Caco-2 (cell line): ENCODE data around the gene CDH6. TPM values are rescaled to one million over a fixed set of nuclear protein-coding genes. Genes with fewer than 3 reads are reported as not detected.

Experiments used
- BruUV-seq: library from RNA; stranded (reverse); fragments of 400-500 nt; replicated peaks from 2 replicates; lab custom pipeline; 2021; lab: Mats Ljungman, UMichigan
- CTCF ChIA-PET: fragments of 300-600 bp; sonication (Branson Sonifier 250); formaldehyde crosslinking; loops from one replicate; lab custom pipeline; 2022; ENCODE audit warnings: antibody characterized with exemption; lab: Charles Lee
- POLR2A ChIA-PET: fragments of 300-600 bp; sonication (Branson Sonifier 250); formaldehyde crosslinking; loops from one replicate; lab custom pipeline; 2022; ENCODE audit warnings: antibody characterized with exemption; lab: Charles Lee
- DNase-seq, 2 experiments: peaks; one replicate each; pipeline versions ENCODE4 v3.0.0 to v3.0.0-alpha.2; 2020 to 2022
- H3K27me3 ChIP-seq: replicated peaks from 2 replicates; pipeline ENCODE4 v1.6.0; 2011; ENCODE audit warnings: low read length; ENCODE audit not compliant: control insufficient read depth, insufficient read depth
- H3K36me3 ChIP-seq: 2 replicates; pipeline ENCODE4 v1.5.1; 2011; ENCODE audit warnings: low read length; ENCODE audit not compliant: control insufficient read depth, insufficient read depth
- H3K4me1 ChIP-seq: fragments of 250-450 bp; sonication (Bioruptor Pico); 2 replicates; pipeline ENCODE4 v1.5.1; 2020; ENCODE audit warnings: mild to moderate bottlenecking
- H3K4me3 ChIP-seq: 2 replicates; pipeline ENCODE4 v1.5.1; 2011; ENCODE audit warnings: low read depth, mild to moderate bottlenecking, control low read depth, low read length
- H3K9me3 ChIP-seq: fragments of 250-450 bp; sonication (Bioruptor Pico); 2 replicates; pipeline ENCODE4 v1.5.1; 2020; ENCODE audit warnings: mild to moderate bottlenecking, moderate library complexity
- H3K27ac Mint-ChIP-seq: one replicate; pipeline ENCODE4 v1.8.0; 2022; ENCODE audit warnings: mixed read lengths; ENCODE audit not compliant: unreplicated experiment
- H3K27me3 Mint-ChIP-seq: one replicate; pipeline ENCODE4 v1.8.0; 2022; ENCODE audit warnings: mixed read lengths; ENCODE audit not compliant: insufficient read depth, unreplicated experiment
- H3K36me3 Mint-ChIP-seq: one replicate; pipeline ENCODE4 v1.8.0; 2022; ENCODE audit warnings: mild to moderate bottlenecking, mixed read lengths; ENCODE audit not compliant: insufficient read depth, unreplicated experiment
- H3K4me1 Mint-ChIP-seq: one replicate; pipeline ENCODE4 v1.8.0; 2022; ENCODE audit warnings: low read depth, mixed read lengths; ENCODE audit not compliant: unreplicated experiment
- H3K4me3 Mint-ChIP-seq: one replicate; pipeline ENCODE4 v1.8.0; 2022; ENCODE audit warnings: mild to moderate bottlenecking, moderate library complexity, mixed read lengths; ENCODE audit not compliant: unreplicated experiment
- H3K9me3 Mint-ChIP-seq: one replicate; pipeline ENCODE4 v1.8.0; 2022; ENCODE audit warnings: mixed read lengths; ENCODE audit not compliant: unreplicated experiment
- CTCF ChIP-seq, 2 experiments: fragments of 200-600 bp in 1 of 2; IDR thresholded peaks; 1 replicate in 1 of 2; 2 replicates in 1 of 2; pipeline versions ENCODE4 v1.5.1 to v1.8.0; 2011 to 2022; ENCODE audit warnings: antibody characterized with exemption in 1 of 2, control low read depth in 1 of 2, inconsistent platforms in 1 of 2, low read depth in 1 of 2, low read length in 1 of 2, mild to moderate bottlenecking in 1 of 2, moderate library complexity in 1 of 2; ENCODE audit not compliant: insufficient read depth in 1 of 2, severe bottlenecking in 1 of 2, unreplicated experiment in 1 of 2
- intact Hi-C: fragments of 100-400 bp; cut with micrococcal nuclease; formaldehyde crosslinking; loops from one replicate; pipeline ENCODE4 v1.10.0; 2022; ENCODE audit not compliant: unreplicated experiment
- total RNA-seq: library from RNA; stranded (reverse); gene quantifications from 2 replicates; pipeline ENCODE4 v1.2.3, GENCODE V29; 2022

Gene CDH6
- total RNA-seq, 1 experiment from 2014 or later, result 18.0 TPM

- ChIA-PET CTCF (no interaction called here), POLR2A (no interaction called here)
- Histone ChIP-seq H3K4me3 (no peak overlapping the region), H3K4me1 (no peaks in the 10 kb centered on the region), H3K9me3 (no peaks in the 10 kb centered on the region), H3K36me3 (no peaks in the 10 kb centered on the region), H3K27me3 (no peaks in the 10 kb centered on the region)
- Mint-ChIP-seq H3K4me3 (no peak overlapping the region), H3K27me3 (peaks cover 5% of the 10 kb centered on the region), H3K9me3 (no peaks in the 10 kb centered on the region), H3K27ac (no peak overlapping the region), H3K36me3 (no peaks in the 10 kb centered on the region), H3K4me1 (no peaks in the 10 kb centered on the region)
- DNase-seq, result no peak
- intact Hi-C loops, result no loop called here
- no TSS peak for BruUV-seq
- TF ChIP-seq CTCF (IDR thresholded peaks at IDR 0.05; ENCODE audit: insufficient read depth in 1 of 2, low read depth in 1 of 2, low read length in 1 of 2, severe bottlenecking in 1 of 2, unreplicated experiment in 1 of 2), result no peak
These were observed 169.0 kb downstream of the CDH6 start for GRCh38 chr5:31362529-31362900.

- Histone ChIP-seq H3K27me3 (no peaks in the 10 kb centered on the region), H3K9me3 (no peaks in the 10 kb centered on the region), H3K4me1 (no peaks in the 10 kb centered on the region), H3K36me3 (no peaks in the 10 kb centered on the region), H3K4me3 (no peak overlapping the region)
- POLR2A ChIA-PET, result no interaction called here
- CTCF ChIA-PET, result no interaction called here
- Mint-ChIP-seq H3K36me3 (no peaks in the 10 kb centered on the region), H3K4me1 (no peaks in the 10 kb centered on the region), H3K9me3 (no peaks in the 10 kb centered on the region), H3K27ac (no peak overlapping the region), H3K27me3 (peaks cover 2% of the 10 kb centered on the region), H3K4me3 (no peak overlapping the region)
- BruUV-seq, result no TSS peak
- DNase-seq, result no peak
- TF ChIP-seq CTCF (IDR thresholded peaks at IDR 0.05; ENCODE audit: insufficient read depth in 1 of 2, low read depth in 1 of 2, low read length in 1 of 2, severe bottlenecking in 1 of 2, unreplicated experiment in 1 of 2), result no peak
- intact Hi-C loops, result no loop called here
These were observed 169.6 kb downstream of the CDH6 start for GRCh38 chr5:31362931-31363568.

GRCh38 chr5:31364881-31365636 is 171.6 kb downstream of the CDH6 start:
- H3K4me3 Mint-ChIP-seq, result no peak overlapping the region
- H3K4me3 ChIP-seq, result no peak overlapping the region
- H3K36me3 ChIP-seq, result no peaks in the 10 kb centered on the region
- ChIA-PET CTCF (no interaction called here), POLR2A (no interaction called here)
- no peaks in the 10 kb centered on the region for H3K9me3 ChIP-seq
- DNase-seq, result no peak
- no TSS peak for BruUV-seq
- H3K27me3 ChIP-seq, result no peaks in the 10 kb centered on the region
- no peak for TF ChIP-seq CTCF (IDR thresholded peaks at IDR 0.05; ENCODE audit: insufficient read depth in 1 of 2, low read depth in 1 of 2, low read length in 1 of 2, severe bottlenecking in 1 of 2, unreplicated experiment in 1 of 2)
- no peak overlapping the region for H3K27ac Mint-ChIP-seq
- H3K36me3 Mint-ChIP-seq, result no peaks in the 10 kb centered on the region
- H3K4me1 ChIP-seq, result no peaks in the 10 kb centered on the region
- H3K27me3 Mint-ChIP-seq, result peaks cover 9% of the 10 kb centered on the region
- no peaks in the 10 kb centered on the region for H3K9me3 Mint-ChIP-seq
- intact Hi-C loops, result no loop called here
- no peaks in the 10 kb centered on the region for H3K4me1 Mint-ChIP-seq
